Measurements from ENCODE around the gene TUBB3.

Gene TUBB3

DNA sequence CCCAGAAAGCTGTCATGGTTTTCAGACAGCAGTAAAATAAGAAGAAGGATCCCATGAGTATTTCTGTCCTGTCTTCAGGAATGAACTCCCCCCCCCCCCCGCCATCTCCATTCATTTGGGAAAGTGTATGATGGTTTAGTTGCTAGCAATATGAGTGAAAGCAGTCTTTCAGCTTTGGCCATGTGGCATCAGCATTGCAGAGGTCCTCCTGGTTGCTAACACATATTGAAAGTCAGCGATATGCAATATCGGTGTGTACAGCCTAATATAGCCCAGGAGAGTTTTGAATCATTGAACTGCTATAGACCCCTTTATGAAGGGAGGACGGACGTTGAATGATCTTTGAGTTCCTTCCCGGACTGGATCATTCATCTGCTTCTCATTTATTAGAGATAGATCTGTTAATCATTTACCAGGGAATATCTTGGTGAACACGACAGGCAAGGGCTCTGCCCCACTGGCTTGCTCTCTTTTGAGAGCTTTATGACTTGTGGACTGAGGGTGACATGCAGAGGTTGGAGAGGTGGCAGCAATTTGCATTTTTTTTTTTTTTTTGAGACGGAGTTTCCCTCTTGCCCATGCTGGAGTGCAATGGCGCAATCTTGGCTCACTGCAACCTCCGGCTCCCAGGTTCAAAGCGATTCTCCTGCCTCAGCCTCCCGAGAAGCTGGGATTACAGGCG, 50.7 kb downstream of the TUBB3 start:
- peaks cover 34 to 35% of the 10 kb centered on the region in 2 donors for H3K4me1 ChIP-seq (ENCODE audit: control insufficient read depth in 1 of 2, insufficient read depth in 2 of 2, low read length in 2 of 2)
- H3K9me3 ChIP-seq (ENCODE audit: control insufficient read depth in 1 of 2, low read length in 2 of 2) = no peaks in the 10 kb centered on the region
- peaks cover 5 to 17% of the 10 kb centered on the region in 2 donors for H3K36me3 ChIP-seq (ENCODE audit: control insufficient read depth in 1 of 2, insufficient read depth in 2 of 2, low read length in 2 of 2)
- H3K27me3 ChIP-seq (ENCODE audit: control insufficient read depth in 1 of 2, insufficient read depth in 2 of 2, low read length in 2 of 2) = no peaks in the 10 kb centered on the region
- peak overlapping the region; percentile 13 to 88 for H3K9ac ChIP-seq (ENCODE audit: low read depth in 1 of 2, low read length in 2 of 2)
- H3K4me3 ChIP-seq (ENCODE audit: low read depth in 1 of 2, low read length in 2 of 2) = peak overlapping the region; percentile 88 to 95
- no peak overlapping the region for H3K27ac ChIP-seq (ENCODE audit: low read depth, low read length)

DNA sequence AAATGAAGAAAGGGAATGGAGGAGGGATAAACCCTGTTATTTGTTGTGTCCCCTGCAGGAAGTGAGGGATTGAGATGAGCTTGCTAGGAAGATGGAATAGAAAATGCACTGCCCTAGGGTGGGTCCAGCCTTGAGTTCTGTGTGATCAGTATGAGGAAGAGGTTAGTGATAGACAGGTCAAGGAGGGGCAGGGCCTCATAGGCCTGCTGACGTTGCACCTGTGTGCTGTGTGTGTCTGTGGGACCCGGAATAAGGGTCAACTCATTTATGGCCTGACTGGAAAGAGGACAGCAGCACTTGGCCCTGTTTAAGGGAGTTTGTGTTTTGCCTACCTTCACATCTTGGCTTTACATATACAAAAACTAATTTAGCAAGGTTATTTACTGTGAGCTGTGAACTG, 51.7 kb downstream of the TUBB3 start:
- H3K9me3 ChIP-seq (ENCODE audit: control insufficient read depth in 1 of 2, low read length in 2 of 2) = no peaks in the 10 kb centered on the region
- H3K9ac ChIP-seq (ENCODE audit: low read depth in 1 of 2, low read length in 2 of 2) = no peak overlapping the region
- no peak overlapping the region for H3K27ac ChIP-seq (ENCODE audit: low read depth, low read length)
- H3K4me3 ChIP-seq (ENCODE audit: low read depth in 1 of 2, low read length in 2 of 2) = no peak overlapping the region
- H3K27me3 ChIP-seq (ENCODE audit: control insufficient read depth in 1 of 2, insufficient read depth in 2 of 2, low read length in 2 of 2) = no peaks in the 10 kb centered on the region
- H3K36me3 ChIP-seq (ENCODE audit: control insufficient read depth in 1 of 2, insufficient read depth in 2 of 2, low read length in 2 of 2) = peaks cover 5 to 27% of the 10 kb centered on the region in 2 donors
- H3K4me1 ChIP-seq (ENCODE audit: control insufficient read depth in 1 of 2, insufficient read depth in 2 of 2, low read length in 2 of 2) = peaks cover 34 to 35% of the 10 kb centered on the region in 2 donors

DNA sequence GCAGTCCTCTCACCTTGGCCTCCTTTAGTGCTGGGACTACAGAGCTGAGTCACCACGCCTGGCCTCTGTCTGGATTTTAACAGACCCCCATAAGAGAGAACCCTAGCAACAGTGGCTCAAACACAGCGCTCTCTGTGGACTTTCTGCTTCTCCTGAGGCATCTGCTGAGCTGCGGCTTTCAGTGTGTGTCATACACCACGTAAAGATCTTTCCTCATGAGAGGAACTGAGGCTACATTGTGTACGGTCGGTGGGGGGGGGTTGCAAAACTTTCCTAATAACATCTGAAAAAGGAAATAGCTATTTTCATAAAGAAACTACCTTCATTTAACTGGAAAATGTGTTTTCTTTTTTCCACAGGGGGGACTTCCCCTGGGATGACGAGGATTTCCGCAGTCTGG, 58.3 kb downstream of the TUBB3 start:
- no peak overlapping the region for H3K27ac ChIP-seq (ENCODE audit: low read depth, low read length)
- no peak overlapping the region for H3K4me3 ChIP-seq (ENCODE audit: low read depth in 1 of 2, low read length in 2 of 2)
- no peaks in the 10 kb centered on the region for H3K9me3 ChIP-seq (ENCODE audit: control insufficient read depth in 1 of 2, low read length in 2 of 2)
- no peak overlapping the region for H3K9ac ChIP-seq (ENCODE audit: low read depth in 1 of 2, low read length in 2 of 2)
- H3K36me3 ChIP-seq (ENCODE audit: control insufficient read depth in 1 of 2, insufficient read depth in 2 of 2, low read length in 2 of 2) = peaks cover 31 to 79% of the 10 kb centered on the region in 2 donors
- no peaks in the 10 kb centered on the region for H3K4me1 ChIP-seq (ENCODE audit: control insufficient read depth in 1 of 2, insufficient read depth in 2 of 2, low read length in 2 of 2)
- no peaks in the 10 kb centered on the region for H3K27me3 ChIP-seq (ENCODE audit: control insufficient read depth in 1 of 2, insufficient read depth in 2 of 2, low read length in 2 of 2)

DNA sequence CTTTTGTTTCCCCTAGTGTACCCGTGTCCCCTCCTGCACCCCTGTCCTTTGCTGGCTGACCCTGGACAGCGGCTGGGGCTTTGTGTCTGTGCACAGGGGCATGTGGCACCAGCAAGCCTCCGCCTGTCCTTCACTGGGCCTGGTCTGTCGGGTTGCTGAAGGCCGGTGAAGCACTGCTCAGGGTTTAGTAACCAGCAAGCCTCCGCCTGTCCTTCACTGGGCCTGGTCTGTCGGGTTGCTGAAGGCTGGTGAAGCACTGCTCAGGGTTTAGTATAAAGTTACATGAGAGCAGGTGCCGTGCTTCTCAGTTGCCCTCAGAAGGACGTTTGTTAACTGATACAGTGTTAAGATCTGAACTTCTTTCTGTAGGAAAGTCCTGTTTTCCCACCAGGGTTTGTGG, 59.2 kb downstream of the TUBB3 start:
- Histone ChIP-seq H3K9me3 (ENCODE audit: control insufficient read depth in 1 of 2, low read length in 2 of 2) (no peaks in the 10 kb centered on the region), H3K36me3 (ENCODE audit: control insufficient read depth in 1 of 2, insufficient read depth in 2 of 2, low read length in 2 of 2) (peaks cover 31 to 84% of the 10 kb centered on the region in 2 donors), H3K27me3 (ENCODE audit: control insufficient read depth in 1 of 2, insufficient read depth in 2 of 2, low read length in 2 of 2) (no peaks in the 10 kb centered on the region), H3K4me1 (ENCODE audit: control insufficient read depth in 1 of 2, insufficient read depth in 2 of 2, low read length in 2 of 2) (no peaks in the 10 kb centered on the region), H3K4me3 (ENCODE audit: low read depth in 1 of 2, low read length in 2 of 2) (no peak overlapping the region), H3K27ac (ENCODE audit: low read depth, low read length) (no peak overlapping the region), H3K9ac (ENCODE audit: low read depth in 1 of 2, low read length in 2 of 2) (no peak overlapping the region)

DNA sequence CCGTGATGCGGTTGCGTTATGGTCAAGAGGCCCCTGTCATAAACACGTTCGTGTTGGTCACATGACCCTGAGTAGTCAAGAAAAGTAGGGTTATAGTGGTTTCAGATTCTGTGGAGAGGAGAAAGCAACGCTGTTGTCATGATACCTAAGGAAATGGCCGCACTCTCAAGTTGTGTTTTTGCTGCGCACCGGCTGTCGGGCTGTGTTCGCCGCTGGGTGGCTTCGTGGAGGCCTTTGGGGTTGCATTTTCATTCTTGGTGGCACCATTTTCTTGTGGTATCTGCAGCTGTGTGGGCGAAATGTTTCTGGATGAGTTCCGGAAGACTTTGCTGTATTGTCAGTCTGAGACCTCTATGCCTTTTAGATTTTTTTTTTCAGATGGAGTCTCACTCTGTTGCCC, 60.4 kb downstream of the TUBB3 start:
- no peaks in the 10 kb centered on the region for H3K9me3 ChIP-seq (ENCODE audit: control insufficient read depth in 1 of 2, low read length in 2 of 2)
- H3K4me1 ChIP-seq (ENCODE audit: control insufficient read depth in 1 of 2, insufficient read depth in 2 of 2, low read length in 2 of 2) = no peaks in the 10 kb centered on the region
- H3K27ac ChIP-seq (ENCODE audit: low read depth, low read length) = no peak overlapping the region
- H3K36me3 ChIP-seq (ENCODE audit: control insufficient read depth in 1 of 2, insufficient read depth in 2 of 2, low read length in 2 of 2) = peaks cover 27 to 74% of the 10 kb centered on the region in 2 donors
- H3K27me3 ChIP-seq (ENCODE audit: control insufficient read depth in 1 of 2, insufficient read depth in 2 of 2, low read length in 2 of 2) = no peaks in the 10 kb centered on the region
- no peak overlapping the region for H3K4me3 ChIP-seq (ENCODE audit: low read depth in 1 of 2, low read length in 2 of 2)
- H3K9ac ChIP-seq (ENCODE audit: low read depth in 1 of 2, low read length in 2 of 2) = no peak overlapping the region

DNA sequence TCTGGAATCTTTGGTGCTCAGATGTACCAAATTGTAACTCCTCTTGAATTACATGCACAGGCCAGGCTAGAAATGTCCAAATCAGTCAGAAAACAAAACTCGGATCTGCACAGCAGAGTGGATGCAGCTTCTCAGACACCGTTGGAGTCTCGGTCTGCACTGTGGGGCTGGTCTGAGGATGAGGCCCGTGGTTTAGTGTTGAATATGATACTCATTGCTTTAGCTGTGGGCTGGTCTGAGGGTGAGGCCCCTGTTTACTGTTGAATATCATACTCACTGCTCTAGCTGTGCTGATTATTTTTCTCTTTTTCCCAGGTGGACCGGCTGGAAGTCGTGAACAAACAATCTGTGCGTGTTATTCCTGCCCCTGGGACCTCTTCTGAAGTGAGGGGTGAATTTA, 61.1 kb downstream of the TUBB3 start:
- no peaks in the 10 kb centered on the region for H3K4me1 ChIP-seq (ENCODE audit: control insufficient read depth in 1 of 2, insufficient read depth in 2 of 2, low read length in 2 of 2)
- H3K9me3 ChIP-seq (ENCODE audit: control insufficient read depth in 1 of 2, low read length in 2 of 2) = no peaks in the 10 kb centered on the region
- H3K36me3 ChIP-seq (ENCODE audit: control insufficient read depth in 1 of 2, insufficient read depth in 2 of 2, low read length in 2 of 2) = peaks cover 33 to 74% of the 10 kb centered on the region in 2 donors

DNA sequence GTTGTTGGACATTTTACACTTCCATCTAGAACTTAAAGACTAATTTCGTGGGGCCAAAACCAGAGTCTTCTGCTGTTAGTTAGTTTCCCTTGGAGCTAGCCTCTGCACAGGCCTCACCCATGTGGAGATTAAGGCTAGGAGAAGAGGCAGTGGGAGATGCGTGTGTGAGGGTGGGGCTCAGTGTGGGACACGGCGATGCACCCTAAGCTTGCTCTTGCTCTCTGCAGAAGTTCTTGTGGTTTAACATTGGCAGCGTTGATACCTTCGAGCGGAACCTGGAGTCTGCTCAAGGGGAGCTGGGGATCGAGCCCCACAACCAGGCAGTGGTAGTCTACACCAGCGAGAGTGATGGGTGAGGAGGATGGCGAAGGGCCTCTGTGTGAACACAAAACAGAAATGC, 62.1 kb downstream of the TUBB3 start:
- H3K27ac ChIP-seq (ENCODE audit: low read depth, low read length) = no peak overlapping the region
- H3K9me3 ChIP-seq (ENCODE audit: control insufficient read depth in 1 of 2, low read length in 2 of 2) = no peaks in the 10 kb centered on the region
- no peaks in the 10 kb centered on the region for H3K4me1 ChIP-seq (ENCODE audit: control insufficient read depth in 1 of 2, insufficient read depth in 2 of 2, low read length in 2 of 2)
- peaks cover 34 to 68% of the 10 kb centered on the region in 2 donors for H3K36me3 ChIP-seq (ENCODE audit: control insufficient read depth in 1 of 2, insufficient read depth in 2 of 2, low read length in 2 of 2)
- no peak overlapping the region for H3K9ac ChIP-seq (ENCODE audit: low read depth in 1 of 2, low read length in 2 of 2)
- H3K27me3 ChIP-seq (ENCODE audit: control insufficient read depth in 1 of 2, insufficient read depth in 2 of 2, low read length in 2 of 2) = no peaks in the 10 kb centered on the region
- no peak overlapping the region for H3K4me3 ChIP-seq (ENCODE audit: low read depth in 1 of 2, low read length in 2 of 2)

More for the DNA sequence above, 61.1 kb downstream of the TUBB3 start:
- H3K4me3 ChIP-seq (ENCODE audit: low read depth in 1 of 2, low read length in 2 of 2) = no peak overlapping the region
- H3K27me3 ChIP-seq (ENCODE audit: control insufficient read depth in 1 of 2, insufficient read depth in 2 of 2, low read length in 2 of 2) = no peaks in the 10 kb centered on the region
- H3K9ac ChIP-seq (ENCODE audit: low read depth in 1 of 2, low read length in 2 of 2) = no peak overlapping the region
- H3K27ac ChIP-seq (ENCODE audit: low read depth, low read length) = no peak overlapping the region
